HG03439 (cell line): Measurements from ENCODE around the gene RPL7A.
A peak's percentile ranks its signal among the peaks of the same experiment; 100 is the strongest.

Experiments used
- ATAC-seq: cut with Tn5 transposase; IDR thresholded peaks from one replicate; pipeline ENCODE4 v1.9.1; 2021; ENCODE audit warnings: mild to moderate bottlenecking, moderate library complexity; ENCODE audit not compliant: unreplicated experiment

Gene RPL7A

GRCh38 chr9:133346021-133346785, 1.8 kb upstream of the RPL7A start:
- ATAC-seq, result no peak

- ATAC-seq, result peak; percentile 28
These were observed 468 bp upstream of the RPL7A start for GRCh38 chr9:133347515-133347984.

GRCh38 chr9:133348718-133349573, 928 bp downstream of the RPL7A start:
- no peak for ATAC-seq

GRCh38 chr9:133349965-133350616, 2.1 kb downstream of the RPL7A start:
- no peak for ATAC-seq

GRCh38 chr9:133351526-133351907, 3.5 kb downstream of the RPL7A start:
- ATAC-seq, result no peak

GRCh38 chr9:133351908-133352634, 4.1 kb downstream of the RPL7A start:
- no peak for ATAC-seq

- ATAC-seq, result no peak
These were observed 4.8 kb downstream of the RPL7A start for GRCh38 chr9:133352635-133353340.

- ATAC-seq, result no peak
These were observed 5.5 kb downstream of the RPL7A start for GRCh38 chr9:133353548-133353947.

- no peak for ATAC-seq
These were observed 6.7 kb downstream of the RPL7A start for GRCh38 chr9:133354766-133355165.

- peak; percentile 27 for ATAC-seq
These were observed 7.9 kb downstream of the RPL7A start for GRCh38 chr9:133355881-133356357.

GRCh38 chr9:133356391-133357091, 8.5 kb downstream of the RPL7A start, which contains the start of the genes SURF1 and SURF2:
Gene SURF1, minus strand, starts transcription at chr9:133356487. Its CDS starts 34 bp downstream, at chr9:133356453.
Gene SURF2, plus strand, starts transcription at chr9:133356550. Its CDS starts 43 bp downstream, at chr9:133356593.
- ATAC-seq, result peak; percentile 45

- ATAC-seq, result no peak
These were observed 9.6 kb downstream of the RPL7A start for GRCh38 chr9:133357656-133358055.

GRCh38 chr9:133359399-133360175, 11.6 kb downstream of the RPL7A start:
- no peak for ATAC-seq

- no peak for ATAC-seq
These were observed 12.7 kb downstream of the RPL7A start for GRCh38 chr9:133360400-133361393.

GRCh38 chr9:133361507-133362092, 13.6 kb downstream of the RPL7A start:
- no peak for ATAC-seq

- ATAC-seq, result no peak
These were observed 14.5 kb downstream of the RPL7A start for GRCh38 chr9:133362359-133363044.
